ENCODE measurements around the gene FYB2.

FYB2 gene

DNA sequence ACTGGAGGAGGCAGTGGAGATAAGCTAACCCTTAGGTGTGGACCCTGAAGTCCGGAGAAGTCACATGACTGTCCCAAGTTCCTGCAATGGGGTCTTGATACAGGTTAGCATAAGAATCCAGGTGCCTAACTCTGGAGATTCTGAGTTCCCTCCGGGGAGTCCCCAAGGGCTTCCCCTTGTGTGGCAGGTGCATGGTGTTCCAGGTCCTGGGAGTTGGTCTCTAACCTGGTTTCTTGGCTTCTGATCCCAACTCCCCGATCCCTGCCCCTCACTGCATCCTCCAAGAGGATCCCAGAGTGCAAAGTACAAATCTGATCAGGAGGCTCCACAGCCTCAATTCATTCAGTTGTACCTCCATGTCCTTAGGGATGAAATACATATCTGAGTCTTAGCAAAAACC, 26.1 kb upstream of the FYB2 start:
- H3K4me3 ChIP-seq (ENCODE audit: low read length) = no peak overlapping the region
- TF ChIP-seq, protein P1, sequence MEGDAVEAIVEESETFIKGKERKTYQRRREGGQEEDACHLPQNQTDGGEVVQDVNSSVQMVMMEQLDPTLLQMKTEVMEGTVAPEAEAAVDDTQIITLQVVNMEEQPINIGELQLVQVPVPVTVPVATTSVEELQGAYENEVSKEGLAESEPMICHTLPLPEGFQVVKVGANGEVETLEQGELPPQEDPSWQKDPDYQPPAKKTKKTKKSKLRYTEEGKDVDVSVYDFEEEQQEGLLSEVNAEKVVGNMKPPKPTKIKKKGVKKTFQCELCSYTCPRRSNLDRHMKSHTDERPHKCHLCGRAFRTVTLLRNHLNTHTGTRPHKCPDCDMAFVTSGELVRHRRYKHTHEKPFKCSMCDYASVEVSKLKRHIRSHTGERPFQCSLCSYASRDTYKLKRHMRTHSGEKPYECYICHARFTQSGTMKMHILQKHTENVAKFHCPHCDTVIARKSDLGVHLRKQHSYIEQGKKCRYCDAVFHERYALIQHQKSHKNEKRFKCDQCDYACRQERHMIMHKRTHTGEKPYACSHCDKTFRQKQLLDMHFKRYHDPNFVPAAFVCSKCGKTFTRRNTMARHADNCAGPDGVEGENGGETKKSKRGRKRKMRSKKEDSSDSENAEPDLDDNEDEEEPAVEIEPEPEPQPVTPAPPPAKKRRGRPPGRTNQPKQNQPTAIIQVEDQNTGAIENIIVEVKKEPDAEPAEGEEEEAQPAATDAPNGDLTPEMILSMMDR (conservative IDR thresholded peaks at IDR 0.05; ENCODE audit: low read depth, low read length) = no peak
- no peak for DNase-seq (ENCODE audit: low read depth)

DNA sequence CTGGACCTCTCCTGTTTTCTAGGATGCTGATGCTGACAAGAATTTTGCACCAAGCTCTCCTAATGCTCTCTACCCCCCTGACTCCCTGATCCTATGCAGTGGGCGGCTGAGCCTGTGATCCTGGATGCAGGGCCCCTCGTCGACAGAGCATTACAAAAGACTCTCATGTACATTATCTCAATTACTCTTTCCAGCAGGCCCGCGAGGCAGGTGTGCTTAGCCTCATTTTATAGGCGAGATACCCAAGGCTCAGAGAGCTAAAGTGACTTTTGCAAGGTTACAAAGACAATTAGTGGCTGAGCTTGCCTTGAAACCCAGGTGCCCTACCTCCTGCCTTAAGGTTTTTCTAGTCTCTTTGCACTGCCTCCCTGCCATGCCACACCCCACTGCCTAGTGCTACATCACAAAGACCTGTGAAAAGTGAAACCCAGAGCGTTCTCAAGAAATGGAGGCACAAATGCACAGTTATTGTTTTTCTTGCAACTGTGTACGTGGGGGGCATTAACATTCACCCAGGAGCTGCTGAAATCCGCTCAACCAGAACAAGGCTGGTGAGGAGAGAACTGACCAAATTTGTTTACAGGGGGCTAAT, 25.4 kb upstream of the FYB2 start:
- DNase-seq (ENCODE audit: low read depth) = no peak
- H3K4me3 ChIP-seq (ENCODE audit: low read length) = no peak overlapping the region
- TF ChIP-seq, protein P1 (conservative IDR thresholded peaks at IDR 0.05; ENCODE audit: low read depth, low read length) = no peak

DNA sequence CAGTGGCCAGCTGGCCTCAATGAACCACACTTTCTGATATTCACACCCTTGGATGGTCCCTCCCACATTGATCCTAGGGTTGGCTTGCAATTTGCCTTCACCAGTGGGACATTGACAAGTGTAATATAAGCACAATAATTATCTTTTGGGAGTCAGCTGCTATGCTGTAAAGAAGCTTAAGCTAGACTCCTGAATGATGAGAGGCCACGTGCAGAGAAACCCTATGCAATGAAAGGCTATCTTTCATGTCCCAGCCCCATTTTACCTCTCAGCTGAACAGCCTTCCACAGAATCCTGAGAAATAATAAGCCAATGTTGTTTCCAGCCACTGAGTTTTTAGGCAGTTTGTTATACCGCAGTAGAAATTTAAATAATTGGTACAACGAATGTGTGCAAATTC, 24.3 kb upstream of the FYB2 start:
- TF ChIP-seq, protein P1 (conservative IDR thresholded peaks at IDR 0.05; ENCODE audit: low read depth, low read length) = no peak
- no peak overlapping the region for H3K4me3 ChIP-seq (ENCODE audit: low read length)
- DNase-seq (ENCODE audit: low read depth) = no peak

DNA sequence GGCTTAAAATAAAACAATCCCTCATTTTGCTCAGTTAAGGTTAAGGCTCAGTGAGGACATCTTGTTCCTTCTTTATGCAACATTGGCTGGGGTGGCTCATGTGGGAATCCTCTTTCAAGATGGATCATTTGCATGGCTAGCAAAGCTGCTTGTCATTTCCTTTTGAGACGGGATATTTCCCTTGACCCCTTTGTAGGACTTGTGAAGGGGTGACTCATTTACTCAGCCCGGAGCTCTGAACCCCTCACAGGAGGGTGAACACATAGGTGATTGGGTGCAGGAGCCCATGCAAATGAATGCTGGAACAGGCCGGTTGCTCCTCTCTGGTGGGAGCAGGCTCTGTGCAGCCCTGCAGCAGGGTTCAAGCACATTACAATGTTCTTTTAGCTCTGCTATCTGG, 19.6 kb upstream of the FYB2 start:
- H3K4me3 ChIP-seq (ENCODE audit: low read length) = no peak overlapping the region
- DNase-seq (ENCODE audit: low read depth) = no peak
- TF ChIP-seq, protein P1 (conservative IDR thresholded peaks at IDR 0.05; ENCODE audit: low read depth, low read length) = no peak

DNA sequence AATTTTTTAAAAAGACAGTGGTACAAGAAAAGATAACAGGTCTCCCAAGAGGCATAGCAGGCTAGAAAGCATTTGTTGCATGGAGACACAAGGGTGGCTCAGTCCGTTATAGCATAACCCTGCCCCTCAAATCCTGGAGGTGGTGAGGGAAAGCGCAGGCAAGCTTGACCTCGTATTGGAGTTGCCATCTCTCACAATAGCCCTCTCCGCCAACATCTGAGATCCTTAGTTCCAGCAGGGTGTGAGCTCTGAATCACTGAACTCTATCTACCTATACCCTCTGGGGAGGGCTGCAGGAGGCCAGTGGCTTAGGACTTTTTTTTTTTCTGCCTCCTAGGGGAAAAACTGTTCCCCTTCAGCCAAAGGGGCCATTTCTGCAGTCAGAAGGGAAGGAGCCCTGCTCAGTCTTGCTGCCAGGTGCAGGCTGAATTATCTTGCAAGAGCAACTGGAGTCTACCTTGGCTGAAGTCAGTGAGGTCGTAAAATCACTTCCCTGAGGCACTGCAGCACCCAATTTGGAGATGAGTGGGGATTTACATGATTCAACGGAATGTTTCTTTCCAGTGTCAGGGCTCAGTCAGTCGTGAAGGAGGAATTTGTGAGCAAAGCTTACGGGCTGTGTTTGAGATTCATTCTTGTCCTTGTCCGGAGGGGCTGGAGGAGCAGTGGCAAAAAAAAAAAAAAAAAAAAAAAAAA, 18.2 kb upstream of the FYB2 start:
- TF ChIP-seq, protein P1 (conservative IDR thresholded peaks at IDR 0.05; ENCODE audit: low read depth, low read length) = no peak
- no peak for DNase-seq (ENCODE audit: low read depth)

DNA sequence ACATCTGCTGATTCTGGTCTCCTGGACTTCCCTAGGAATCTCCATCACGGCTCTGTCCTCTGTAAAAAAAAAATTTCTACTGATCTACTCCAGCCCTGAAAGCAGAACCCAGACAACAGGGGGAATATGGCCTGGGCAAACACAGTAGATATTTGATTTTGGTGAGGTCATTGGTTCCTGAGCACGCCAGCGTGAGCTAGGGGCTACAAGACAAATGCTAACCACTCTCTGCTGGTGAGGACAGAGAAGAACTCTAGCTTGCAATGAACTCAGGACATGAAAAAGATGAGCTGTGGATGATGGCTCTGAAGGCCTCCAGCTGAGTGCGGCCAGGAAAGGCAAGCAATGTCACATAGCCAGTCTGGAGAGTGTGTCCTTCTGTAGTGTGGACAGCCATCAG, 17.2 kb upstream of the FYB2 start:
- H3K4me3 ChIP-seq (ENCODE audit: low read length) = no peak overlapping the region
- no peak for DNase-seq (ENCODE audit: low read depth)
- TF ChIP-seq, protein P1 (conservative IDR thresholded peaks at IDR 0.05; ENCODE audit: low read depth, low read length) = no peak

More for the DNA sequence above, 18.2 kb upstream of the FYB2 start:
- H3K4me3 ChIP-seq (ENCODE audit: low read length) = no peak overlapping the region

DNA sequence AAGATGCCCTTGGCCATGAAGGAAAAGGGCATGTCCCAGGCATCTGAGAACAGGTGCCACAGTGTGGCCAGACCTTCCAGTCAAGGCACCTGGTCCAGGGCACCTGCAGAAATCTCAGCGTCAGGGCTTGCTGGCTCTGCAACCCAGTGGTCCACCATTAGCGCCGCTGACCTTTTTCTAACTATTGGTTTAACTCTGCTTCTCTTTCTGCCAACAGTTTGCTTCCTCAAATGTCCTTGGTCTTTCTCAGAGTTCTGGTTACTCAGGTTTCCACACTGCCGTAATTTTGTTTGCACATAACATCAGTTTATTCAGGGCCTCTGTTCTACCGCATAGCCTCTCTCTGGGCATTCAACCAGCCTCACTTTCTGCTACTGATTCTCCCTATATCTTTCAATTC, 16.5 kb upstream of the FYB2 start:
- no peak for DNase-seq (ENCODE audit: low read depth)

More for the DNA sequence above, 16.5 kb upstream of the FYB2 start:
- TF ChIP-seq, protein P1 (conservative IDR thresholded peaks at IDR 0.05; ENCODE audit: low read depth, low read length) = no peak
- no peak overlapping the region for H3K4me3 ChIP-seq (ENCODE audit: low read length)
